ENCODE data around the gene RMI1. TPM values are rescaled to one million over a fixed set of nuclear protein-coding genes. Genes with fewer than 3 reads are reported as not detected.
"Not testable (repeated sequence)": the region's sequence is repeated elsewhere in the genome, so short reads cannot be mapped to it uniquely, and the experiment has no call there.

Gene RMI1
- total and polyA plus RNA-seq, 8 donors = 3.2 to 20.5 (median 5.1) TPM; not detected in 2

DNA sequence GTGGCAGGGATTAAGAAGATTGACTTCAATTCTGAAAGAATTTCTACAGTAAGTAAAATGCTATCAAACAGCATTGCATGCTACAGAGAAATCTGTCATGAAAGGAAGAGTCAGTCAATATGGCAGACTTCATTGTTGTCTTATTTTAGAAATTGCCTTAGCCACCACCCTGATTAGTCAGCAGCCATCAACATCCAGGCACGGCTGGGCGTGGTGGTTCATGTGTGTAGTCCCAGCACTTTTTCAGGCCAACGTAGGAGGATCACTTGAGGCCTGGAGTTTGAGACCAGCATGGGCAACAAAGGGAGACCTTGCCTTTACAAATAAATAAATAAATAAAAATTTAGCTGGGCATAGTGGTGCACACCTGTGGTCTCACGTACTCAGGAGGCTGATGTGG is 46.6 kb downstream of the RMI1 start:
- WGBS, 5 donors = 82 to 96% (median 86%) methylated on average over 4 of the region's 4 CpGs
- TF ChIP-seq POLR2A (IDR thresholded peaks at IDR 0.05) (no peak), POLR2AphosphoS5 (IDR thresholded peaks at IDR 0.05) (no peak), EP300 (IDR thresholded peaks at IDR 0.05) (no peak)
- TF ChIP-seq, protein P1, sequence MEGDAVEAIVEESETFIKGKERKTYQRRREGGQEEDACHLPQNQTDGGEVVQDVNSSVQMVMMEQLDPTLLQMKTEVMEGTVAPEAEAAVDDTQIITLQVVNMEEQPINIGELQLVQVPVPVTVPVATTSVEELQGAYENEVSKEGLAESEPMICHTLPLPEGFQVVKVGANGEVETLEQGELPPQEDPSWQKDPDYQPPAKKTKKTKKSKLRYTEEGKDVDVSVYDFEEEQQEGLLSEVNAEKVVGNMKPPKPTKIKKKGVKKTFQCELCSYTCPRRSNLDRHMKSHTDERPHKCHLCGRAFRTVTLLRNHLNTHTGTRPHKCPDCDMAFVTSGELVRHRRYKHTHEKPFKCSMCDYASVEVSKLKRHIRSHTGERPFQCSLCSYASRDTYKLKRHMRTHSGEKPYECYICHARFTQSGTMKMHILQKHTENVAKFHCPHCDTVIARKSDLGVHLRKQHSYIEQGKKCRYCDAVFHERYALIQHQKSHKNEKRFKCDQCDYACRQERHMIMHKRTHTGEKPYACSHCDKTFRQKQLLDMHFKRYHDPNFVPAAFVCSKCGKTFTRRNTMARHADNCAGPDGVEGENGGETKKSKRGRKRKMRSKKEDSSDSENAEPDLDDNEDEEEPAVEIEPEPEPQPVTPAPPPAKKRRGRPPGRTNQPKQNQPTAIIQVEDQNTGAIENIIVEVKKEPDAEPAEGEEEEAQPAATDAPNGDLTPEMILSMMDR (IDR thresholded peaks at IDR 0.05) = no peak
- DNase-seq = no peak

DNA sequence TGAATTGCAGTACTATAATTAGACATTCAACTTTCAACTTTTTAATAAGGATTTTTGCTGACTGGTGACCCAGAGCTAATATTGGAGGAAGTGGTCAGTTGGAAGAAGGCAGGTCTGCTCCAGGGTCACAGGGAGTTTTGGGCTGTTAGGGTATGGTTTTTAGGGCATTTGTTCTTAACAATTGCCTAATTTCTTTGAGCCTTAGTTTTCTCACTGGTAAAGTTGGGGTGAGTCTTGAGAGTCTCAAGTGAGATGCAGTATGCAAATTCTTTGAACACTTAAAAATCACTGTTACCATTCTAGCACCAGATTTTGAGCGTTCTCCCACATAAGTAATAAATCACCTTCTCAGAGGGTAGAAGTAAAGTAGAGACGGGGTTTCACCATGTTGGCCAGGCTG is 50.9 kb downstream of the RMI1 start:
- Histone ChIP-seq H3K9me3 (peaks cover 0 to 6% (median 0%) of the 10 kb centered on the region in 4 donors), H3K36me3 (no peaks in the 10 kb centered on the region), H3K27me3 (no peaks in the 10 kb centered on the region), H3K27ac (no peak overlapping the region), H3K4me1 (no peaks in the 10 kb centered on the region), H3K4me3 (no peak overlapping the region)
- TF ChIP-seq, protein P1 (IDR thresholded peaks at IDR 0.05) = no peak
- TF ChIP-seq POLR2A (IDR thresholded peaks at IDR 0.05) (no peak), EP300 (IDR thresholded peaks at IDR 0.05) (no peak), POLR2AphosphoS5 (IDR thresholded peaks at IDR 0.05) (no peak)
- 79 to 92% (median 81%) methylated on average over 2 of the region's 2 CpGs for WGBS, 5 donors
- intact Hi-C loops (cut with DNase I; ENCODE audit: low total_unique reads) = no loop called here
- DNase-seq = no peak

More for the DNA sequence above, 46.6 kb downstream of the RMI1 start:
- H3K27ac ChIP-seq = no peak overlapping the region
- no peaks in the 10 kb centered on the region for H3K27me3 ChIP-seq
- intact Hi-C loops (cut with DNase I; ENCODE audit: low total_unique reads) = no loop called here
- H3K36me3 ChIP-seq = no peaks in the 10 kb centered on the region
- no peaks in the 10 kb centered on the region for H3K9me3 ChIP-seq
- no peak overlapping the region for H3K4me3 ChIP-seq
- no peaks in the 10 kb centered on the region for H3K4me1 ChIP-seq

DNA sequence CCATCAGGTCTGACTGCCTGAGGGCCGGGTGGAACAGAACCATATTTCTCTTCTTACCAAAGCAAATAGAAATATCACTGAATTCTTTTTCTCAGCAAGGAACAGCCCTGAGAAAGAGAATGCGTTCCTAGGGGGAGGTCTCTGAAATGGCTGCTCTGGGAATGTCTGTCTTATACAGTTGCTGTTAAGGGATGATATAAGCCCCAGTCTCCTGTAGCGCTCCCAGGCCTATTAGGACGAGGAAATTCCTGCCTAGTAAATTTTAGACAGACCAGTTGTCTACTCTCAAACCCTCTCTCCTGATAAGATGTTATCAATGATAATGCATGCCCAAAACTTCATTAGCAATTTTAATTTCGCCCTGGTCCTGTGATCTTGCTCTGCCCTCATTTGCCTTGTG is 61.3 kb downstream of the RMI1 start:
- H3K9me3 ChIP-seq = peaks cover 0 to 25% (median 5%) of the 10 kb centered on the region in 4 donors
- 72 to 87% (median 79%) methylated on average over 5 of the region's 5 CpGs for WGBS, 5 donors
- H3K4me3 ChIP-seq; DNase-seq; H3K36me3 ChIP-seq; H3K4me1 ChIP-seq; H3K27me3 ChIP-seq; H3K27ac ChIP-seq; intact Hi-C loops (cut with DNase I; ENCODE audit: low total_unique reads): not testable (repeated sequence)

DNA sequence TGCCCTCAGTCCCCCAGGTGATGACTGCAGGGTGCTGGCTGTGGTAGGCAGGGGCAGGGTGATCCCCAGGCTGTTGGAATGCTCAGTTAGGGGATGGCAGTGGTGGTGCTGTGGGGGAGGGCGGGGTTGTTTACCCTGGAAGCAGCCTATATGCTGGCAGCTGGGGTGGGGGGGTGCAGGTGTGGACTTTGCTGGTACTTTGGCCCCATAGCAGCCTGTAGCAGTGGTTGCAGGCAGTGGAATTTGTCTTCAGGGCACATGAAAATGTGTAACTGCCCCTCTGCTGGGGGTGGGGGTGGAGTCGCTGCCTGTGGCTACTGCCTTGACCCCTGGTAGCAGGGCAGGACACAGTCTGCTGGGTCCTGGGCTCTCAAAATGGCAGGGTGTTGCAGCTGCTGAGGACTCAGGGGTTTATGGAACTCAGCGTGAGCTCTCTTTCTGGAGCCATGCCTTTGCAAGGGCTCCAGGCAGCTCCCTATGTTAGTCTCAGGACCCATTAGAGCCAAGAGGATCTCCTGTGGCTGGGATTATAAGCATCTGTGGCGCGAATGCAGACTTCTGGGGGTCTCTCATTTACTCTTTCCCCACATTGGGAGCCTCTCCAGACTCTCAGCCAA is 65.0 kb downstream of the RMI1 start:
- TF ChIP-seq POLR2AphosphoS5 (IDR thresholded peaks at IDR 0.05) = no peak
- no peak for TF ChIP-seq EP300 (IDR thresholded peaks at IDR 0.05)
- TF ChIP-seq POLR2A (IDR thresholded peaks at IDR 0.05) = no peak
- TF ChIP-seq, protein P1 (IDR thresholded peaks at IDR 0.05) = no peak
- H3K4me1 ChIP-seq = no peaks in the 10 kb centered on the region
- no peaks in the 10 kb centered on the region for H3K36me3 ChIP-seq
- intact Hi-C loops (cut with DNase I; ENCODE audit: low total_unique reads) = no loop called here
- H3K27me3 ChIP-seq = peaks cover 0 to 7% (median 0%) of the 10 kb centered on the region in 3 donors
- peaks cover 0 to 25% (median 5%) of the 10 kb centered on the region in 4 donors for H3K9me3 ChIP-seq
- no peak overlapping the region for H3K4me3 ChIP-seq
- 78 to 96% (median 93%) methylated on average over 3 to 5 of the region's 5 CpGs for WGBS, 5 donors
- DNase-seq = no peak
- H3K27ac ChIP-seq = no peak overlapping the region

Small RNA genes lying within 50 kb of the gene (small RNA-seq; reads per million reads assigned to genes)
- 0 reads per million in 4 donors for gene RF00019

Other genes starting within 250 kb of the RMI1 start
- 10 to 100 TPM in 4 of 5 donors, 1 to 10 TPM in 1; 9.0 to 32.7 (median 20.9) TPM for gene GKAP1, start 163.0 kb upstream of the RMI1 start, total RNA-seq
- 1 to 10 TPM; 4.7 to 8.2 (median 5.8) TPM for gene GKAP1, start 163.0 kb upstream of the RMI1 start, polyA plus RNA-seq
- gene KIF27, start 59.4 kb upstream of the RMI1 start, total RNA-seq = 10 to 100 TPM in 2 of 5 donors, 1 to 10 TPM in 3; 1.8 to 21.0 (median 6.7) TPM
- under 1 TPM; 0.46 to 0.78 (median 0.50) TPM for gene KIF27, start 59.4 kb upstream of the RMI1 start, polyA plus RNA-seq
- gene HNRNPK, start 590 bp upstream of the RMI1 start, total RNA-seq = 100 to 1,000 TPM; 164 to 835 (median 275) TPM
- 100 to 1,000 TPM; 188 to 267 (median 224) TPM for gene HNRNPK, start 590 bp upstream of the RMI1 start, polyA plus RNA-seq

Data from stomach (tissue), 9 donors.